ENCODE data around the gene PPID.
"Not testable (repeated sequence)": the region's sequence is repeated elsewhere in the genome, so short reads cannot be mapped to it uniquely, and the experiment has no call there.

The PPID gene

GRCh38 chr4:158722917-158723793, at the start of gene PPID:
Gene PPID (minus strand): TSS chr4:158723396. CDS start chr4:158723288, 108 bp downstream.
- DNase-seq (ENCODE audit: low read depth) = peak; percentile 65

- no peak for DNase-seq (ENCODE audit: low read depth)
These were observed 48.6 kb upstream of the PPID start for GRCh38 chr4:158771776-158772175.

GRCh38 chr4:158770671-158771070, 47.5 kb upstream of the PPID start:
- DNase-seq (ENCODE audit: low read depth) = no peak

GRCh38 chr4:158769175-158769921, 46.2 kb upstream of the PPID start:
- peak; percentile 15 for DNase-seq (ENCODE audit: low read depth)

GRCh38 chr4:158768555-158769174, 45.5 kb upstream of the PPID start, which contains the start of gene FNIP2:
Gene FNIP2 (plus strand): TSS chr4:158769026. CDS start chr4:158769213, 187 bp downstream.
- DNase-seq (ENCODE audit: low read depth) = peak; percentile 55

GRCh38 chr4:158767451-158767850, 44.3 kb upstream of the PPID start:
- DNase-seq (ENCODE audit: low read depth) = no peak

- DNase-seq (ENCODE audit: low read depth) = no peak
These were observed 43.3 kb upstream of the PPID start for GRCh38 chr4:158766434-158767044.

GRCh38 chr4:158763462-158763861, 40.3 kb upstream of the PPID start:
- no peak for DNase-seq (ENCODE audit: low read depth)

- DNase-seq (ENCODE audit: low read depth) = no peak
These were observed 39.4 kb upstream of the PPID start for GRCh38 chr4:158762553-158762952.

GRCh38 chr4:158760866-158761265, 37.7 kb upstream of the PPID start:
- no peak for DNase-seq (ENCODE audit: low read depth)

- not testable (repeated sequence) for DNase-seq (ENCODE audit: low read depth)
These were observed 36.3 kb upstream of the PPID start for GRCh38 chr4:158759539-158759938.

GRCh38 chr4:158758703-158759102, 35.5 kb upstream of the PPID start:
- no peak for DNase-seq (ENCODE audit: low read depth)

GRCh38 chr4:158758142-158758541, 34.9 kb upstream of the PPID start:
- no peak for DNase-seq (ENCODE audit: low read depth)

GRCh38 chr4:158756588-158756987, 33.4 kb upstream of the PPID start:
- DNase-seq (ENCODE audit: low read depth) = no peak

- not testable (repeated sequence) for DNase-seq (ENCODE audit: low read depth)
These were observed 32.6 kb upstream of the PPID start for GRCh38 chr4:158755819-158756218.

- no peak for DNase-seq (ENCODE audit: low read depth)
These were observed 31.4 kb upstream of the PPID start for GRCh38 chr4:158754385-158755180.

- DNase-seq (ENCODE audit: low read depth) = no peak
These were observed 27.2 kb upstream of the PPID start for GRCh38 chr4:158750379-158750778.

GRCh38 chr4:158746537-158746936, 23.3 kb upstream of the PPID start:
- DNase-seq (ENCODE audit: low read depth) = not testable (repeated sequence)

- no peak for DNase-seq (ENCODE audit: low read depth)
These were observed 18.3 kb upstream of the PPID start for GRCh38 chr4:158741326-158742021.

- no peak for DNase-seq (ENCODE audit: low read depth)
These were observed 16.4 kb upstream of the PPID start for GRCh38 chr4:158739600-158739999.

GRCh38 chr4:158738866-158739265, 15.7 kb upstream of the PPID start:
- DNase-seq (ENCODE audit: low read depth) = no peak

All from activated T-cell treated with anti-CD3 and anti-CD28 coated beads for 1 hour (primary cell).